Stimulated activated CD4-positive, alpha-beta T cell treated with anti-CD3 and anti-CD28 coated beads, Interleukin-1b, Interleukin-23, amount 100 ng/mL, for 24 hours (primary cell): ENCODE measurements around the gene SLC17A5.
"Not testable (repeated sequence)": the region's sequence is repeated elsewhere in the genome, so short reads cannot be mapped to it uniquely, and the experiment has no call there.

Experiments used
- DNase-seq, 4 experiments: peaks; one replicate each; pipeline ENCODE4 v3.0.0-alpha.2; 2020; ENCODE audit warnings: low read depth in 4 of 4, low spot score in 1 of 4

The SLC17A5 gene

GRCh38 chr6:73569121-73569520, 84.7 kb downstream of the SLC17A5 start:
- no peak for DNase-seq

GRCh38 chr6:73566954-73567591, 86.7 kb downstream of the SLC17A5 start:
- no peak for DNase-seq

GRCh38 chr6:73566486-73566871, 87.3 kb downstream of the SLC17A5 start:
- DNase-seq, result not testable (repeated sequence)

DNA sequence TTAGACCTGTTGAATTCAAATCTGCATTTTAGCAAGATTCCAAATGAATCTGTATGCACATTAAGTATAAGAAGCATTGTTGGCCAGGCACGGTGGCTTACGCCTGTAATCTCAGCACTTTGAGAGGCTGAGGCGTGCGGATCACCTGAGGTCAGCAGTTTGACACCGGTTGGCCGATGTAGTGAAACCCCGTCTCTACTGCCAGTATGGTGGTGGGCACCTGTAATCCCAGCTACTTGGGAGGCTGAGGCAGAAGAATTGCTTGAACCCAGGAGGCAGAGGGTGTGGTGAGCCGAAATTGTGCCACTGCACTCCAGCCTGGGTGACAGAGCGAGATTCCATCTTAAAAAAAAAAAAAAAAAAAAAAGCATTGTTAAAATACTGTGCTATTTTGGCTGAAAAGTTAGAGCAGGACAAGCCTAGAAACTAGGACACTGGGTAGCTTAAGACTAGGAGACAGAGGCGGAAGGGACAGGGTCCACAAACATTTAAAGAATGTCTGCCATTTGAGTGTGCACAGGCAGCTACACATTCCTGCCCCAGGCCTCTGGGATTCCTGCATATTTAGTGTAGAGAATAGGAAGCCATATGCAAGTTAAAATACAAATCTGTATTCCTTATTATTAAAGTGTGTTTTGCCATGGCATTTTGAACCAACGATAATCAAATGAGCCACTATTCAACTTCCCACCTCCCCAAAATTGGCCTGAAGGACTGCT, 87.9 kb downstream of the SLC17A5 start:
- DNase-seq, result no peak

DNA sequence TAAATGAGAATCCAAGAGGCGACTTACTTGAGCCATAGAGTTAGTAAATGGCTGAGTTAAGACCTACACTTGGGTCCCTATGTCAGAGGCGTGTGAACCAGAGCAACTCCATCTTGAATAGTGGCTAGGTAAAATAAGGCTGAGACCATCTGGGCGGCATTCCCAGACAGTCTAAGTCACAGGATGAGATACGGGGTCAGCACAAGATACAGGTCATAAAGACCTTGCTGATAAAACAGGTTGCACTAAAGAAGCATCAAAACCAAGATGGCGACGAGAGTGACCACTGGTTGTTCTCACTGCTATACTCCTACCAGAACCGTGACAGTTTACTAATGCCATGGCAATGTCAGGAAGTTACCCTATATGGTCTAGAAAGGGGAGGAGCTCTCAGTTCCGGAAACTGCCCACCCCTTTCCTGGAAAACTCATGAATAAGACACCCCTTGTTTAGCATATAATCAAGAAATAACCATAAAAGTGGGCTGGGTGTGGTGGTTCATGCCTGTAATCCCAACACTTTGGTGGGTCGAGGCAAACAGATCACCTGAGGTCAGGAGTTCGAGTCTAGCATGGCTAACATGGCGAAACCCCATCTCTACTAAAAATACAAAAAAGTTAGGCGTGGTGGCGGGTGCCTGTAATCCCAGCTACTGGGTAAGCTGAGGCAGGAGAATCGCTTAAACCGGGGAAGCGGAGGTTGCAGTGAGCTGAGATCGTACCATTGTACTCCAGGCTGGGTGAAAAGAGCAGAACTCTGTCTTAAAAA, 89.0 kb downstream of the SLC17A5 start:
- no peak for DNase-seq

DNA sequence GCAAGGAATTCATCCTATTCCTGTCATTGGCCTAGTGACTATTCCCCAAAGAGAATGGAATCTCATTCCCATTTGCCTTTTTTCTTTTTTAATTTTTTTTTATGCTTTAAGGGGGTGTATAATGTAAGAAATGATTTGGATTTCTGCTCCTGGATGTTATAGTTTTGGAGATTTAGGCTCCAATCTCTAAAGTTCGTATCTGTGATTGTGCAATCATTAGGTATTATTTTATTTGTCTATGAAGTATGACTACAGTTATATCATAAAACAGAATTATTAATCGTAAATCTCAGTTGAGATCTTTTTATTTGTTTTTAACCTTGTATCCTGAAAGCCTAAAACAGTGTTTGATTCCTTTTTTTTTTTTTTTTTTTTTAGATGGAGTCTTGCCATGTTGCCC, 91.2 kb downstream of the SLC17A5 start:
- DNase-seq, result no peak

DNA sequence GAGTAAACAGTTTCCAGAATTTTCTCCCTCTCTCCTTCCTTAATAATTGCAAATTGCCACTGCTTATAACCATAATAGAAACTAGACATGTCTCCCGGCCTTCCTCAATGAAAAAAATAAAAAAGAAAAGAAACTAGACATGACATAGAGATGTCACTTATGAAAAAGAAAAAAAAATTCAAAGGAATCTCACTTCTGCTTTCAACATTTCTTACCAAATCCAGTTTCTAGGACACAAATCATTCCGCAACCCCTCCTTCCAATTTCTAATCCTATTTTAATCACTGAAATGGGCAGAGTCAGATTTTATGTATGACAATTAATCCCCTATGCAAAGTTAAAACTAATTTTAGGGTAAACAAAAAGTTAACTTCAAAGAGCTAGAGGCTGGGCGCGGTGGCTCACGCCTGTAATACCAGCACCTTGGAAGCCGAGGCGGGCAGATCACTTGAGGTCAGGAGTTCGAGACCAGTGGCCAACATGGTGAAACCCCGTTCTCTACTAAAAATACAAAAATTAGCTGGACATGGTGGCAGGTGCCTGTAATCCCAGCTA, 92.9 kb downstream of the SLC17A5 start:
- no peak for DNase-seq

DNA sequence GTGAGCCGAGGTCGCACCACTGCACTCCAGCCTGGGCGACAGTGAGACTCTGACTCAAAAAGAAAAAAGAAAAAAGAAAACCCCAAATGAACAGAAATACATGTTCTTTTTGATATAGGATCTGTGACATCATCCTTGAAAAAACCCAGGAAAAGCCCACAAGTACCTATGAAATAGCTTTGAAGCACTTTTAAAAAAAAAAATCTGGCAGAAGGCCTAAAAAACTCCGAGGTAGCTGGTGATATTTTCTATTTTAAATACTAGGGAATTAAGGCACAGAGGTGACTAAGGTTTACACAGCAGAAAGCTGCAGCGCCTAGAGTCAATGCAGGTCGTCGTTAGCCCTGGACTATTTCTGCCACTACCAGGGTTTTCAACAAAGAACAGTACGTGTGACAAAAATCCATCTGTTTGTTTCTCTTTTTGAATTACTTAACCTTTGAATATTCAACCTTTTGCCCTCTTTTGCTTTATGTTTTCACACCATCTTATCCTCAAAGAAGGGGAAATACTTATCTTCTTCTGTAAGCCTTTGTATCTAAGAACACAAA, 93.5 kb downstream of the SLC17A5 start:
- DNase-seq, result no peak

DNA sequence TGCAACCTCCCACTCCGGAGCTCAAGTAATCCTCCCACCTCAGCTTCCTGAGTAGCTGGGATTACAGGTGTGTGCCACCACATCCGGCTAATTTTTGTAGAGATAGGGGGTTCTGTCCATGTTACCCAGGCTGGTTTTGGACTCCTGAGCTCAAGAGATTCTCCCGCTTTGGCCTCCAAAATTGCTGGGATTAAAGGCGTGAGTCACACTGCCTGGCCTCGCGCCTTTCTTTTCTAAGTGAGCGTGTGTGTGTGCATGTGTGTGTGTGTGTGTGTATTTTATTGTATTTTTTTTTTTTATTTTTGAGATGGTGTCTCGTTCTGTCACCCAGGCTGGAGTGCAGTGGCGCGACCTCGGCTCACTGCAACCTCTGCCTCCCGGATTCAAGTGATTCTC, 94.4 kb downstream of the SLC17A5 start:
- not testable (repeated sequence) for DNase-seq

DNA sequence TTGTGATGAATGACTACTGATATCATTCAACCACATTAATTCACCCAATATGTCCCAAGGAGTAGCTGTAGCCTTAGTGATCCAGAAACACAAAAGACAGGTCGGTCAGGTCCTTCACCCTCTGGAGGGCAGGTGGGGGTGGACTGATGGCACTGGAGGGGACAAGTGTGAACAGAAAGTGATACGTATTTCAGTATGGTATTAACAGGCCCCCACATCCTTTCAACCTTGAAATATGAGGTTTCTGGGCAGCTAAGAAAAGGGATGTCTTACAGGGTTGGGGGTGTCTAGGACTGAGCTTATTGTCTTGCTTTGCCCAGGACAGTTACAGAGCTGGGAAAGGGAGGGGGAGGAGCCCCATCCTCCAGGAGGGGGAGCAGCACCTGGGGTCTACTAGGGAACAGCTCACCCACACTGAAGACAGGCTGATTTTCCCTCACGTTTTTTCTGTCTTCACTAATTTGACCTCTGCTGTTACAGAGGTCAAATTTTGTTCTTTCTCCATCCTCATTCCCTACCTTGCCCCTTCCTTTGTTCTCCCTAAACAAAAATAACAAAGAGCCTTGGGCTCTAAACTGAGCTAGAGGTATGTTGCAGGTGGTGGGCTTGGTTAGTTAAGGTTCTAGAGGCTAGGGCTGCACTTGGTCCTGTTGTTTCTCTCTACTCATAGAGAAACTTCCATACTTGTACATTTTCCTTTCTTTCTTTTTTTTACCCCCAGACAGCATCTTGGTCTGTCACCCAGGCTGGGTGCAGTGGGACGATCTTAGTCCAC, 95.0 kb downstream of the SLC17A5 start:
- no peak for DNase-seq

DNA sequence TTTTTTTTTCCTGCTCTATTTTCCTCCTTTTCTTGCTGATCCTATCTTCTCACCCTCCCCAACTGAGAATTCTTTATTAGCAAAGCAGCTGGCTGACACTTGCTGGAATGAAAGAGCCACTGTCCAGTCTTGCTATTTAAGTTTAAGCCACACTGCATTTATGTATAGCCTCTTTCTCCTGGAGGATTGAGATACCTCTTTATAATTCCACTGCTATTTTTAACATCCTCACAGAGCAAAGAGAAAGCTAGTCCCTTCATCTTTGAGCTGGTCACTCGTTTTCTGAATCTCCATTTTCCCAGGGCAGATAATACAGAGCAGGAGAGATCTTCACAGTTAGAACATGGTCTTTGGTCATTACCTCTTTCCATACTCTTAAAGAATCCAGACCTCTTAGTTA, 97.0 kb downstream of the SLC17A5 start:
- no peak for DNase-seq

DNA sequence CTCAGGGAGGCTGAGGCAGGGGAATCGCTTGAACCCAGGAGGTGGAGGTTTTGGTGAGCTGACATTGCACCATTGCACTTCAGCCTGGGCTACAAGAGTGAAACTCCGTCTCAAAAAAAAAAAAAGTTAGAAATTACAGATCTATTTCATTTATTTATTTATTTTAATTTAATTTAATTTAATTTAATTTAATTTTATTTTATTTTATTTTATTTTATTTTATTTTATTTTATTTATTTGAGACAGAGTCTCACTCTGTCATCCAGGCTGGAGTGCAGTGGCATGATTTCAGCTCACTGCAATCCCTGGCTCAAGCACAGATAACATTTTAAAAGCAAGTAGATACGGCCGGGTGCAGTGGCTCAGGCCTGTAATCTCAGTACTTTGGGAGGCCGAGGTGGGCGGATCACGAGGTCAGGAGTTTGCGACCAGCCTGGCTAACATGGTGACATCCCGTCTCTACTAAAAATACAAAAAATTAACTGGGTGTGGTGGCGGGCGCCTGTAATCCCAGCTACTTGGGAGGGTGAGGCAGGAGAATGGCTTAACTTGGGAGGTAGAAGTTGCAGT, 98.3 kb downstream of the SLC17A5 start:
- not testable (repeated sequence) for DNase-seq

DNA sequence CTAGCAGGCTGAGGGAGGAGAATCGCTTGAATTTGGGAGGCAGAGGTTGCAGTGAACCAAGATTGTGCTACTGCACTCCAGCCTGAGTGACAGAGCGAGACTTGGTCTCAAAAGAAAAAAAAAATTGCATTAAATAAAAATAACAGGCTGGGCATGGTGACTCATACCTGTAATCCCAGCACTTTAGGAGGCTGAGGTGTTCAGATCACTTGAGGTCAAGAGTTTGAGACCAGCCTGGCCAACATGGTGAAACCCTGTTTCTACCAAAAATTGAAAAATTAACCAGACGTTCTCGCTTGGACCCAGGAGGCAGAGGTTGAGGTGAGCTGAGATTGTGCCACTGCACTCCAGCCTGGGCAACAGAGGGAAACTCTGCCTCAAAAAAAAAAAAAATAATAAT, 102.7 kb downstream of the SLC17A5 start:
- not testable (repeated sequence) for DNase-seq

- DNase-seq, result no peak
Observed at GRCh38 chr6:73548458-73549446, 105.0 kb downstream of the SLC17A5 start.

DNA sequence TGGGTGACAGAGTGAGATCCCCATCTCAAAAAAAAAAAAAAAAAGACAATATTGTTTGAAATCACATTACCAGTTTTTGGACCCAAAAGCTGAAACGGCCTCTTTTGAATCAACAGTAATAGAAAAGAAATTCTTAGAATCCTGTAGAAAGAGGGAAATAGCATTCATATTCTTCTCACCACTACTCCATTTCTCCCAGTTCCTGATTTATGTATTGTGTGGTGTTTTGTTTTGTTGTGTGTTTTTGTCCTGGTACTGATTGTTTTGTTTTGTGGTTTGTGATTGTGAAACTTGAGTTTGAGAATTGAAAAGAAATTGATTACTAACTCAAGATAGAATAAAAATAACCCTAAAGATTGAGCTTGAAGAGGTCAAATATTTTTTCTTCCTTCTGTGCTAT, 106.8 kb downstream of the SLC17A5 start:
- no peak for DNase-seq
